AG09319 (cell line): ENCODE measurements around the gene CSF2.

Experiments
- DNase-seq: peaks from one replicate; pipeline ENCODE4 v3.0.0-alpha.2; 2010; ENCODE audit warnings: low read depth; ENCODE audit errors: extremely low read depth
- TF ChIP-seq, protein P1 (sequence below): IDR thresholded peaks from 2 replicates; pipeline ENCODE4 v1.5.1; 2011; ENCODE audit warnings: low read depth, mild to moderate bottlenecking, inconsistent platforms, low read length, moderate library complexity

Gene CSF2

DNA sequence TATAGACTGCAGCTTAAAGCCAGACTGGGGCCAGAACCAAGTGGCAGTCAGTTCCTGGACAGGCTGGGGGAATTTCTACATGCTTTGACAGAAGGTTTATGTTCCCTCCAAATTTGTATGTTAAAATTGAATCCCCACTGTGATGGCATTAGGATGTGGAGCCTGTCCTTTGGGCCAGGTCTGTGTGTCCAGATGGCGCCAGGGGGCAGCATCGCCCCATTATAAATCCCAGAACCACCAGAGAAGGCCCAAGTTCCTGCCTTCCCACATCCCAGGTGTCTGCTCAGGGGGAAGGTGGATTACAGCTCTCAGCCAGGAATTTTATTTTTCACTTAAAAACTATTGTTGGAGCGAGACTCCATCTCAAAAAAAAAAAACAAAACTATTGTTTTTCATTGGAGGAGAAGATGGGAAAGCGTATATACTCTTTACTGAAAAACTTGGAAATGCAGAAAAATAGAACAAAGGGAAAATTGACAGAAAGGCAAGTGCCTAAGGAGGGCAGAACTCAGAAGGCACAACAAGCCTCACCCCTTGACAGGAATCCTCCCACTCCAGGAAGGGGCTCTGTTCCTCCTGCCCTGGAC is 8.1 kb upstream of the CSF2 start:
- peak; percentile 23 for DNase-seq
- TF ChIP-seq, protein P1, sequence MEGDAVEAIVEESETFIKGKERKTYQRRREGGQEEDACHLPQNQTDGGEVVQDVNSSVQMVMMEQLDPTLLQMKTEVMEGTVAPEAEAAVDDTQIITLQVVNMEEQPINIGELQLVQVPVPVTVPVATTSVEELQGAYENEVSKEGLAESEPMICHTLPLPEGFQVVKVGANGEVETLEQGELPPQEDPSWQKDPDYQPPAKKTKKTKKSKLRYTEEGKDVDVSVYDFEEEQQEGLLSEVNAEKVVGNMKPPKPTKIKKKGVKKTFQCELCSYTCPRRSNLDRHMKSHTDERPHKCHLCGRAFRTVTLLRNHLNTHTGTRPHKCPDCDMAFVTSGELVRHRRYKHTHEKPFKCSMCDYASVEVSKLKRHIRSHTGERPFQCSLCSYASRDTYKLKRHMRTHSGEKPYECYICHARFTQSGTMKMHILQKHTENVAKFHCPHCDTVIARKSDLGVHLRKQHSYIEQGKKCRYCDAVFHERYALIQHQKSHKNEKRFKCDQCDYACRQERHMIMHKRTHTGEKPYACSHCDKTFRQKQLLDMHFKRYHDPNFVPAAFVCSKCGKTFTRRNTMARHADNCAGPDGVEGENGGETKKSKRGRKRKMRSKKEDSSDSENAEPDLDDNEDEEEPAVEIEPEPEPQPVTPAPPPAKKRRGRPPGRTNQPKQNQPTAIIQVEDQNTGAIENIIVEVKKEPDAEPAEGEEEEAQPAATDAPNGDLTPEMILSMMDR, result peak; percentile 68

DNA sequence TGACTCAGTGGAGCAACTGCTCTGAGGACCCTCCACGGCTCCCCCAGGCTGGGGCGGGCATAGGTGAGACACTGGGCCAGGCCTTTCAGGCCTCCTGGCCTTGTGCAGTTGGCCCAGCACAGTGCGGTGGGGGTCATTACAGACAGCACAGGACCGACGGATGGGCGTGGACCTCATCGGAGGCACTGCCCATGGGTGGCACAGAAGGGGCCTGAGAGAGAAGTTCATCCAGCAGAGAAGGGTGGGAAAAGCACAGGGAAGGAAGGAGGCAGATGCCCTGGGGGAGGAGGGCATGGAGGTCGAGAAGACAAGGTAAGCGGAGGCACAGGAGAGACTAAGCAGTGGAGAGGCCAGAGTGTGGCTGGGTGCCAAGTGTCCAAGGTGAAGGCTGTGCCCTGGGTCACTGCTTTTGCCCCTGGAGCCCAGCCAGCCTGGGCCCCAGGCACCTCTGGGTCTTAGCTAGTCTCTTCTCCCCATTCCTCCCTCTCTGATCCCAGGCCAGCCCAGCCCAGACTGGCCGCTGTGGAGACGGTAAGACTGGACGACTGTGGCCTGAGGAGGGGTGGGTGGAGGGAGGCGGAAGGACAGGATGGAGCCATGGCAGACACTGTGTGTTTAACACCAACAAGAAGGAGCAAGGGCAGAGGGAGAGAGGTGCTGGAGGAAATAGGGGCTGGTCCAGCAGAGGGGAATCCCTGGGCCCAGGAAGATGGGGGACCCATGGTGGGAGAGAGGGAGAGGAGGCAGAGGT is 7.5 kb upstream of the CSF2 start:
- TF ChIP-seq, protein P1, result no peak
- DNase-seq, result no peak

DNA sequence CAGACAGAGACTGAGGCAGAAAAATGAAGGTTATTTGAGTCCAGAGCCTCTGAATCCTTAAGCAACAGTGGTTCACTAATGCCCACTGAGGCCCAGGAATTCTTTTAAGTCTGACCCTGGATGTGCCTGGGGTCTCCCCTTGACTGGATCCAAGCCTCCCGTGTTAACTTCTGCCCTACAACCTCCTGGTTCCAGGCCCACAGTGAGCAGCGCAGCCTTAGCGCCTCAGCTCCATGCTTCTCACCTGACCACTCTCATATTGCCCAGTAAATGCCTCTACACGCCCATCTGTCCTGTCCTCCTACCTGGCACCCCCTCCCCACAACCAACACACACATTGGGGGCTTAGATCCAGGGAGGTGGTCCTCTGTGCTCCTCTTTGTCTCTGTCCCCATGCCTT is 6.7 kb upstream of the CSF2 start:
- TF ChIP-seq, protein P1, result no peak
- no peak for DNase-seq

DNA sequence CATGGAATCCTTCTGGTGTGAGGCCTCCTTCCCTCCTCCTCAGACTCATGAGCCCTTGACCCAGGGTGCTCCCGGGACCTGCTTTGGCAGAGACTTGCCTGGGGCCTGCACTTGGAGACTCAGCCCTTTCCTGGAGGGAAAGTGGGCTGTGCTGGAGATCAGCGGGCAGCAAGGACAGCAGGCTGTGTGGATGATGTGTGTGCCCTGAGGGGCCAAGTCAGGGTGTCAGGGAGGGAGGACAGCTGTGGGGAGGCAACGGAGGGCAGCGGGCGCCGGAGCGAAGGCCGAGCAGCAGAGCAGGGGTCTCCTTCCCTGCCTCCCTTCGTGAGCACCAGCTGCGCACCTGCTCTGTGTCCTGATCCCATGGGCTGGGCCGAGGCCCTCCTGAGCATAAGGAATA is 6.1 kb upstream of the CSF2 start:
- TF ChIP-seq, protein P1, result no peak
- no peak for DNase-seq

DNA sequence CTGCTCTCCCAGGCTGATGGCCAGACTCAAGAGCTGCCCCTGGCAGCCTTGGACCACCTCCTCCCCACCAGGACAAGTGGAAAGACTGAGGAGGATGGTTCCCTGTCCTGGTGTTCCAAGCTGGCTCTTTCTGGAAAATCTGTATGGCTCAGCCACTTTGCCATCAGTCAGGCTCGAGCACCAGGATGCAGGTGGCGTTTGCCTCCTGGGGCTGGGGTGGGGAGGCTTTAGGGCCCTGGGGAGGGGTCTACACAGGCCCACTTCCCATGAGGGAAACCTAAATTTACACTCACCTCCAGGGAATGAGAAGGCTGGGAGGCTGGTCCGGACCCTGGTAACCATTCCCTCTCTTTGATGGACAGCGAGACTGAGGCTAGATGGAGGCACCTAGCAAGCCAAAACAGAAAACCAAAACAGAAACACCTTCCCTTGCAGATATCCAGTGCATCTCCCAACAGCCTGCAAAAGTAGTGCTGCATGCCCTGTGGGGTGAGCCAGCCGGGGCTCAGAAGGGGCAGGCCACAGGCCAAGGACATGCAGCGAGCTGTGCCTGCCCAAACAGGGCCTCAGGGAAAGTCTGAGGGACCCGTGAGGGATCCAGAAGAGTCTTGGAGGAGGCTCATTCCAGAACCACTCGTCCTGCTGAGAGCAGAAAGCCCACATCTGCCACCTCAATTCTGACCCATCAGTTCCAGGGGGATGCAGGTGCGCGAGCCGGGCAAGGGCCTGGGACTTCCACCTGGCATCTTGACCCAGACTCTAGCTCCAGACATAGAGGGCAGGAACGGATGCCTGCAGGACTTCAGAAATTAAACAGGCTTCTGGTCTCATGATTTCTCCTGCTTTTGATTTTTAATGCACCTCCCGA is 5.4 kb upstream of the CSF2 start:
- no peak for DNase-seq
- TF ChIP-seq, protein P1, result no peak

DNA sequence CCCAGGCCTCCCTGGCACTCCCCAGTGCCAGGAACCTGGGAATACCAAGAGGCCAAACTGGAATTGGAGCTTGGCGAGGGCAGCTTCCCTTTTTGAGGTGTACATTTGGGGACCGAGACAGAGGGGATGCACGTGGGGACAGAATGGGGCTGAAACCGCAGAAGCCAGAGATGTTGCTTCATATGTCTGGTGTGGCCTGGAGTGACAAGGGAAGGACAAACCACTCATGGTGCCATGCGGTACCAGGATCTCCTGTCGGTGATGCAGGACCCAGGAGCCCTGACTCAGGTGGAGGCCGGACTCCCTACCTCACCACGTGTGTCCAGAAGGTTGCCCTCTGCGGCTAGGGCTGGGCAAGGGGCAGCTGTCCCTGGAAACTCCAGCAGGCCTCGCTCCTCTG is 4.0 kb upstream of the CSF2 start:
- TF ChIP-seq, protein P1, result no peak
- no peak for DNase-seq

DNA sequence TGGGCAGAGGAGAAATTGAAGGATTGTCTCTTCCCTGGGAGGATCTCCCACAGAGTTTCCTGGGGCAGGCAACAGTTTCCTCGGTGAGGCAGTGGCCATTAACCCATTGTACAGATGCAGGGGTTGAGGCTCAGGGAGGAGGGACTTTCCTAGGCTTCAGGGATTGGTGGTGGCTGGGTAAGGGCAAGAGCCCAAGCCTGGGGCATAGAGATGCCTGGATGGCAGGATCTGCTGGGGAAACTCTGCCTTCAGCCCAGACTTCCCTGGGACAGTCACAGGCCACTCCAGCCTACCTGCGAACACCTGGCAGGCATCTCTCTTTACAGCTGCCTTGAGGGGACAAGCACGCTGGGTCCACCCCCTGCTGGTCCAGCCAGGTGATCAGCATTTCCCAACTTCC is 3.6 kb upstream of the CSF2 start:
- no peak for DNase-seq
- TF ChIP-seq, protein P1, result no peak
